GM19397 (cell line): ENCODE results near the gene ULK1.

Source experiments
- ATAC-seq: cut with Tn5 transposase; IDR thresholded peaks from one replicate; pipeline ENCODE4 v1.9.1; 2021; ENCODE audit warnings: mild to moderate bottlenecking, moderate library complexity; ENCODE audit not compliant: unreplicated experiment

The ULK1 gene

GRCh38 chr12:131919051-131919347, 24.6 kb downstream of the ULK1 start:
- ATAC-seq: no peak

GRCh38 chr12:131919366-131920156, 25.1 kb downstream of the ULK1 start:
- no peak for ATAC-seq

- ATAC-seq: no peak
These were observed 25.7 kb downstream of the ULK1 start for GRCh38 chr12:131920157-131920508.

- no peak for ATAC-seq
These were observed 26.7 kb downstream of the ULK1 start for GRCh38 chr12:131920902-131921840.

- no peak for ATAC-seq
These were observed 27.7 kb downstream of the ULK1 start for GRCh38 chr12:131921866-131922769.

- ATAC-seq: no peak
These were observed 28.4 kb downstream of the ULK1 start for GRCh38 chr12:131922772-131923171.

- ATAC-seq: peak; percentile 63
These were observed 28.8 kb downstream of the ULK1 start for GRCh38 chr12:131923260-131923659.

- ATAC-seq: no peak
These were observed 33.0 kb downstream of the ULK1 start for GRCh38 chr12:131927110-131928079.

- no peak for ATAC-seq
These were observed 33.8 kb downstream of the ULK1 start for GRCh38 chr12:131928080-131928710.

GRCh38 chr12:131928711-131929580, 34.5 kb downstream of the ULK1 start, which contains the start of gene PUS1:
Gene PUS1 (plus strand): TSS chr12:131929276. CDS start chr12:131929723, 447 bp downstream.
- ATAC-seq: peak; percentile 65

- peak; percentile 20 for ATAC-seq
These were observed 35.4 kb downstream of the ULK1 start for GRCh38 chr12:131929581-131930456.

- no peak for ATAC-seq
These were observed 36.1 kb downstream of the ULK1 start for GRCh38 chr12:131930510-131930909.

- ATAC-seq: no peak
These were observed 39.0 kb downstream of the ULK1 start for GRCh38 chr12:131933387-131933786.

GRCh38 chr12:131934535-131934934, 40.1 kb downstream of the ULK1 start:
- ATAC-seq: no peak

GRCh38 chr12:131938082-131938481, 43.7 kb downstream of the ULK1 start:
- ATAC-seq: no peak

GRCh38 chr12:131939007-131939406, 44.6 kb downstream of the ULK1 start:
- no peak for ATAC-seq

GRCh38 chr12:131940141-131940547, 45.7 kb downstream of the ULK1 start:
- no peak for ATAC-seq
